Measurements from ENCODE around the gene CRYZL1.
A peak's percentile ranks its signal among the peaks of the same experiment; 100 is the strongest.
"Not testable (repeated sequence)": the region's sequence is repeated elsewhere in the genome, so short reads cannot be mapped to it uniquely, and the experiment has no call there.

The CRYZL1 gene

DNA sequence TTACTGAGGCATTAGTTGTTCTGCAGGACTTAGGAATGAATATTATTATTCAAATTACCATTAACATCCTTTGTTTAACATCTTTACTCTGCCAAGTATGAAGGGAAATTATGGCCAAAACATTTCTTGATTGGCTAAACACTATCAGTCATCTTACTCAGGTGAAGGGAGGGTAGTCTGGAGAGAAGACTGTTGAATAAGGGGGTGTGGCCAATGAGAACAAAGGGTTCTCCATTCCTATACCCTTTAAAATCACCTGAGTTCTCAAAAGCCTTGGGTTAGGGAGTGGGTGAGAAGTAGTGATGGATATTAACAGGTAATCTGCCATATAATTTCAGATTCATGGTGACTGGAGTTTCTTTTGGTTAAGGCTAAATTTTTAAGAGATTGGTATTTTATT lies 19.3 kb downstream of the CRYZL1 start:
- Histone ChIP-seq H3K4me1 (ENCODE audit: control insufficient read depth in 1 of 2, insufficient read depth in 1 of 2, low read depth in 1 of 2, low read length in 1 of 2) (peaks cover 8 to 13% of the 10 kb centered on the region in 2 experiments), H3K27ac (no peak overlapping the region), H3K4me3 (ENCODE audit: low read depth in 1 of 2, low read length in 1 of 2) (no peak overlapping the region), H3K27me3 (no peaks in the 10 kb centered on the region), H3K36me3 (peaks cover 42% of the 10 kb centered on the region), H3K9me3 (no peaks in the 10 kb centered on the region)
- TF ChIP-seq, protein P1, sequence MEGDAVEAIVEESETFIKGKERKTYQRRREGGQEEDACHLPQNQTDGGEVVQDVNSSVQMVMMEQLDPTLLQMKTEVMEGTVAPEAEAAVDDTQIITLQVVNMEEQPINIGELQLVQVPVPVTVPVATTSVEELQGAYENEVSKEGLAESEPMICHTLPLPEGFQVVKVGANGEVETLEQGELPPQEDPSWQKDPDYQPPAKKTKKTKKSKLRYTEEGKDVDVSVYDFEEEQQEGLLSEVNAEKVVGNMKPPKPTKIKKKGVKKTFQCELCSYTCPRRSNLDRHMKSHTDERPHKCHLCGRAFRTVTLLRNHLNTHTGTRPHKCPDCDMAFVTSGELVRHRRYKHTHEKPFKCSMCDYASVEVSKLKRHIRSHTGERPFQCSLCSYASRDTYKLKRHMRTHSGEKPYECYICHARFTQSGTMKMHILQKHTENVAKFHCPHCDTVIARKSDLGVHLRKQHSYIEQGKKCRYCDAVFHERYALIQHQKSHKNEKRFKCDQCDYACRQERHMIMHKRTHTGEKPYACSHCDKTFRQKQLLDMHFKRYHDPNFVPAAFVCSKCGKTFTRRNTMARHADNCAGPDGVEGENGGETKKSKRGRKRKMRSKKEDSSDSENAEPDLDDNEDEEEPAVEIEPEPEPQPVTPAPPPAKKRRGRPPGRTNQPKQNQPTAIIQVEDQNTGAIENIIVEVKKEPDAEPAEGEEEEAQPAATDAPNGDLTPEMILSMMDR (IDR thresholded peaks at IDR 0.05): no peak

- Histone ChIP-seq H3K27ac (peak overlapping the region; percentile 37), H3K36me3 (peaks cover 47% of the 10 kb centered on the region), H3K4me3 (ENCODE audit: low read depth in 1 of 2, low read length in 1 of 2) (no peak overlapping the region), H3K9me3 (no peaks in the 10 kb centered on the region), H3K27me3 (no peaks in the 10 kb centered on the region), H3K4me1 (ENCODE audit: control insufficient read depth in 1 of 2, insufficient read depth in 1 of 2, low read depth in 1 of 2, low read length in 1 of 2) (peaks cover 8 to 13% of the 10 kb centered on the region in 2 experiments)
- TF ChIP-seq, protein P1 (IDR thresholded peaks at IDR 0.05): no peak
Measured at GRCh38 chr21:33619726-33620125, 21.8 kb downstream of the CRYZL1 start.

DNA sequence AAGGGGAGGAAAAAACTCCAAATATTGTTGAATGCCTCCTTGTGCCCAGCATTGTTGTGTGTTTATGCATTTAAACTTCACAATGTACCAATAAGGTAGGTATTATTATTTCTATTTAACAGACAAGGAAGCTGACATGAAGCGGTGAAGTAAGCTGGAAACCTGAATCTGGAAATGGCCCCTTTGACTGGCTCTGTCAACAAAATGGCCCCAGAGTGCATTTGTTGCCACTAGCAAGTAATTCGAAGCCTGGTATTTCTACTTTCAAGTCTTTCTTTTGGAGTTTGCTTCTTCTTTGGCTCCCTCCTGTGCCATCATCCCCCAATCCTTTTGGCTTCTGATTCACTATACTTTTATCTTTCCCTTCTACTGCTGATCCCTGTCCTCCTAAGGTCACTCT lies 23.1 kb downstream of the CRYZL1 start:
- H3K4me1 ChIP-seq (ENCODE audit: control insufficient read depth in 1 of 2, insufficient read depth in 1 of 2, low read depth in 1 of 2, low read length in 1 of 2): peaks cover 8 to 13% of the 10 kb centered on the region in 2 experiments
- TF ChIP-seq, protein P1 (IDR thresholded peaks at IDR 0.05): no peak

GRCh38 chr21:33617565-33617964 lies 24.0 kb downstream of the CRYZL1 start:
- not testable (repeated sequence) for H3K27ac ChIP-seq; H3K4me3 ChIP-seq (ENCODE audit: low read depth in 1 of 2, low read length in 1 of 2); H3K27me3 ChIP-seq; H3K9me3 ChIP-seq
- Histone ChIP-seq H3K4me1 (ENCODE audit: control insufficient read depth in 1 of 2, insufficient read depth in 1 of 2, low read depth in 1 of 2, low read length in 1 of 2) (peaks cover 8 to 13% of the 10 kb centered on the region in 2 experiments), H3K36me3 (peaks cover 50% of the 10 kb centered on the region)

More for the DNA sequence above, 23.1 kb downstream of the CRYZL1 start:
- no peaks in the 10 kb centered on the region for H3K27me3 ChIP-seq
- H3K36me3 ChIP-seq: peaks cover 47% of the 10 kb centered on the region
- H3K27ac ChIP-seq: no peak overlapping the region
- H3K9me3 ChIP-seq: no peaks in the 10 kb centered on the region
- no peak overlapping the region for H3K4me3 ChIP-seq (ENCODE audit: low read depth in 1 of 2, low read length in 1 of 2)

- H3K9me3 ChIP-seq: no peaks in the 10 kb centered on the region
- H3K4me3 ChIP-seq (ENCODE audit: low read depth in 1 of 2, low read length in 1 of 2): no peak overlapping the region
- H3K4me1 ChIP-seq (ENCODE audit: control insufficient read depth in 1 of 2, insufficient read depth in 1 of 2, low read depth in 1 of 2, low read length in 1 of 2): no peaks in the 10 kb centered on the region
- H3K27ac ChIP-seq: no peak overlapping the region
- no peaks in the 10 kb centered on the region for H3K27me3 ChIP-seq
- TF ChIP-seq, protein P1 (IDR thresholded peaks at IDR 0.05): no peak
- H3K36me3 ChIP-seq: peaks cover 71% of the 10 kb centered on the region
Measured at GRCh38 chr21:33611006-33611744, 30.4 kb downstream of the CRYZL1 start.

- Histone ChIP-seq H3K27ac (no peak overlapping the region), H3K9me3 (no peaks in the 10 kb centered on the region), H3K27me3 (no peaks in the 10 kb centered on the region), H3K36me3 (peaks cover 57% of the 10 kb centered on the region), H3K4me3 (ENCODE audit: low read depth in 1 of 2, low read length in 1 of 2) (no peak overlapping the region), H3K4me1 (ENCODE audit: control insufficient read depth in 1 of 2, insufficient read depth in 1 of 2, low read depth in 1 of 2, low read length in 1 of 2) (no peaks in the 10 kb centered on the region)
- TF ChIP-seq, protein P1 (IDR thresholded peaks at IDR 0.05): no peak
Measured at GRCh38 chr21:33608559-33608958, 33.0 kb downstream of the CRYZL1 start.
